CD8-positive, alpha-beta memory T cell (primary cell): ENCODE results near the gene TSEN2. TPM values are rescaled to one million over a fixed set of nuclear protein-coding genes. Genes with fewer than 3 reads are reported as not detected.

Experiments
- CTCF ChIA-PET: fragments of 350-600 bp; sonication (Branson Sonifier 250); formaldehyde crosslinking; loops from one replicate; lab custom pipeline; 2021; ENCODE audit warnings: antibody characterized with exemption; lab: Charles Lee
- POLR2A ChIA-PET: fragments of 350-600 bp; sonication (Branson Sonifier 250); formaldehyde crosslinking; loops from one replicate; lab custom pipeline; 2021; ENCODE audit warnings: antibody characterized with exemption; lab: Charles Lee
- DNase-seq, 5 donors: peaks; one replicate each; pipeline versions ENCODE4 v3.0.0 to v3.0.0-alpha.2; 2020 to 2022; ENCODE audit warnings: mixed read lengths in 1 of 5
- H3K27ac ChIP-seq: one replicate; pipeline ENCODE4 v1.7.0; 2013; ENCODE audit warnings: low read depth, mild to moderate bottlenecking, low read length, moderate library complexity
- H3K27me3 ChIP-seq: 2 replicates; pipeline ENCODE4 v1.7.0; 2013; ENCODE audit warnings: low read length, mild to moderate bottlenecking; ENCODE audit not compliant: insufficient read depth, poor library complexity, severe bottlenecking
- H3K36me3 ChIP-seq: 2 replicates; pipeline ENCODE4 v1.7.0; 2013; ENCODE audit warnings: mild to moderate bottlenecking, low read length, moderate library complexity; ENCODE audit not compliant: insufficient read depth
- H3K4me1 ChIP-seq: 2 replicates; pipeline ENCODE4 v1.7.0; 2013; ENCODE audit warnings: mild to moderate bottlenecking, low read length, moderate library complexity; ENCODE audit not compliant: insufficient read depth
- H3K4me3 ChIP-seq: 2 replicates; pipeline ENCODE4 v1.7.0; 2013; ENCODE audit warnings: mild to moderate bottlenecking, low read length
- H3K9me3 ChIP-seq: 2 replicates; pipeline ENCODE4 v1.7.0; 2013; ENCODE audit warnings: mild to moderate bottlenecking, low read length
- H3K27ac Mint-ChIP-seq, 8 donors: one replicate each; pipeline ENCODE4 v1.8.0; 2020 to 2021; ENCODE audit warnings: mixed read lengths in 8 of 8, mild to moderate bottlenecking in 6 of 8, inconsistent platforms in 3 of 8, moderate library complexity in 3 of 8
- H3K27me3 Mint-ChIP-seq, 2 donors: one replicate each; pipeline ENCODE4 v1.8.0; 2020 to 2021; ENCODE audit warnings: mixed read lengths in 2 of 2, mild to moderate bottlenecking in 1 of 2, moderate library complexity in 1 of 2
- H3K36me3 Mint-ChIP-seq, 3 donors: one replicate each; pipeline ENCODE4 v1.8.0; 2020 to 2021; ENCODE audit warnings: mixed read lengths in 3 of 3, inconsistent platforms in 1 of 3, mild to moderate bottlenecking in 1 of 3
- H3K4me1 Mint-ChIP-seq, 3 donors: one replicate each; pipeline ENCODE4 v1.8.0; 2020 to 2021; ENCODE audit warnings: mixed read lengths in 3 of 3, inconsistent platforms in 1 of 3, mild to moderate bottlenecking in 1 of 3
- H3K4me3 Mint-ChIP-seq, 7 donors: one replicate each; pipeline ENCODE4 v1.8.0; 2020 to 2021; ENCODE audit warnings: mixed read lengths in 7 of 7, mild to moderate bottlenecking in 6 of 7, moderate library complexity in 4 of 7, inconsistent platforms in 2 of 7
- H3K9me3 Mint-ChIP-seq, 5 donors: one replicate each; pipeline ENCODE4 v1.8.0; 2020 to 2022; ENCODE audit warnings: mixed read lengths in 5 of 5, mild to moderate bottlenecking in 3 of 5, moderate library complexity in 2 of 5, inconsistent platforms in 1 of 5
- polyA plus RNA-seq: library from polyadenylated mRNA; unstranded; fragments of 300-500 nt; fragmentation: Illumina TruSeq; gene quantifications from one replicate; pipeline ENCODE4 v1.2.3, GENCODE V29; 2021
- total RNA-seq, 2 experiments: library from RNA; stranded (reverse); gene quantifications; one replicate each; pipeline ENCODE4 v1.2.3, GENCODE V29; 2021

TSEN2 gene
- total and polyA plus RNA-seq, 3 experiments from 2014 or later, result 13.1 to 30.3 (median 29.8) TPM

DNA sequence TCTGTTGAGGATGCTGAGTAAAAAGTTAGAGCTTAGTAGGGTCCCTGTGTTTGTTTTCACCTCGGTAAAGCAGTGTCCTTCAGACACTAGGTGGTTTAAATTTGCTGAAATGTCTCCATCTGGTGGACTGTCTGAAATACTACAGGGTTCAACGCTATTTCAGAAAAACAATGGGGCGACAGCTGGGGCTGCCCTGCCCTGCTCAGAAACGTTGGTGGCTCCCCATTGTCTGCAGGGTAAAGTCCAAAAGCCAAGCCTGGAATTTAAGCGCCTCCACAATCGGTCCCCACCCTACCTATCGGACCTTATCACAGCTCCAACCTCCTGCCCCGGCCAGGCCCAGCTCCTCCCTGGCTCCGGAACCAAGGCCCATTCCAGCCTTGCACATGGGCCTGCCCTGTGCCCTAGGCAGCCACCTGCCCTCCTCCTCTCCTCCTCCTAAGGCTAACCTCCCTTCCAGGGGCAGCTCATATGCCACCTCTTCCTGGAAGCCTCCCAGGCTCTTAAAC is 4.3 kb upstream of the TSEN2 start:
- CTCF ChIA-PET, result interaction anchor here (0.6 to 4.1 kb wide), 16 partner anchors 9 to 1101 kb away, joined by 3 to 28 read pairs (median 4); partner anchors contain the start of gene TAMM41
- Mint-ChIP-seq H3K4me1 (peaks cover 23 to 25% (median 23%) of the 10 kb centered on the region in 3 donors), H3K9me3 (no peaks in the 10 kb centered on the region), H3K27me3 (no peaks in the 10 kb centered on the region), H3K4me3 (peak overlapping the region in 1 of 7 donors; percentile 12), H3K36me3 (peaks cover 0 to 8% (median 0%) of the 10 kb centered on the region in 3 donors), H3K27ac (no peak overlapping the region)
- peaks cover 15% of the 10 kb centered on the region for H3K4me1 ChIP-seq
- peak in 2 of 5 donors; percentile 40 to 41 for DNase-seq
- H3K27ac ChIP-seq, result no peak overlapping the region
- H3K9me3 ChIP-seq, result no peaks in the 10 kb centered on the region
- no peaks in the 10 kb centered on the region for H3K36me3 ChIP-seq
- H3K27me3 ChIP-seq, result no peaks in the 10 kb centered on the region
- POLR2A ChIA-PET, result interaction anchor here (0.7 kb wide), 1 partner anchor 270 kb away, joined by 3 read pairs; no protein-coding TSS in a partner anchor
- no peak overlapping the region for H3K4me3 ChIP-seq

DNA sequence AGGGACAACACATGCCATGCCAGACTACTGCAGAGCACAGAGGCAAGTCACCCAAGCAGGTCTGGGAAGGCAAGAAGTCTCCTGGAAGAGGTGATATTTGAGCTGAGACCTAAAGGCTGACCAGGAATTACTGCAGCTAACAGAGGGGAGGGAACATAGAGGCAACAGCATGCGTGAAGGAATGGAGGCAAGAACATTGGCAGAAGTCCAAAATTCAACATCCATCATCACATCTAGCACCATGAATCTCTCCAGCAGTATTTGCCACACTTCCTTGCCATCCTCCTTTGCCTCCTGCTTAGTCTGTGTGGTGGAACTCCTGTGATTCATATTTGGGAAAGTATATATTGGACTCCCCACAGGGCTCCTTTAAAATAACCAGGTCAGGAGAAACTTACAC is 870 bp upstream of the TSEN2 start:
- POLR2A ChIA-PET, result no interaction called here
- Mint-ChIP-seq H3K4me1 (peaks cover 34 to 42% (median 39%) of the 10 kb centered on the region in 3 donors), H3K27me3 (no peaks in the 10 kb centered on the region)

DNA sequence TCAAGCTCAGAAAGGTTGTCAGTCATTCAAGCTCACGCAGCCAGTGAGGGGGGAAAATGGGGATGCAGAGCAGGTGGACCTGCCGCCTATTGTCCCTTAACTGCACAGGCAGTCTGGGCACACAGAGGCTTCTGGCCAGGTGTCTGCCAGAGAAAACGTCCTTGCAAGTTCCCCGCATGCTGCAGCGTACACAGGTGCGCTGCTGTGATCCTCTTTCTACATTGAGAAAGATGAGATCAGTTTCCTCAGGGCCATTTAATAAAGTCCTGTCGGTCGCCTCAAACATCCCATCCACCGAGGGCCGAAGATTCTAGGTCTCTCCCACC is 445 bp upstream of the TSEN2 start:
- H3K4me1 ChIP-seq, result peaks cover 22% of the 10 kb centered on the region
- H3K4me3 Mint-ChIP-seq, result peak overlapping the region; percentile 92 to 96 (median 95)
- ChIA-PET CTCF (interaction anchor here (0.8 to 2.1 kb wide), 4 partner anchors 13 to 349 kb away, joined by 3 to 9 read pairs (median 4); no protein-coding TSS in a partner anchor), POLR2A (interaction anchor here (0.6 to 1.5 kb wide), 3 partner anchors 180 to 767 kb away, joined by 3 to 7 read pairs (median 4); partner anchors contain the start of genes RAF1 and TAMM41)
- H3K36me3 Mint-ChIP-seq, result peaks cover 0 to 14% (median 0%) of the 10 kb centered on the region in 3 donors
- no peaks in the 10 kb centered on the region for H3K27me3 Mint-ChIP-seq
- peaks cover 34 to 42% (median 39%) of the 10 kb centered on the region in 3 donors for H3K4me1 Mint-ChIP-seq
- H3K27ac Mint-ChIP-seq, result peak overlapping the region; percentile 93 to 100 (median 98)
- H3K4me3 ChIP-seq, result peak overlapping the region; percentile 90
- H3K9me3 Mint-ChIP-seq, result no peaks in the 10 kb centered on the region
- H3K36me3 ChIP-seq, result no peaks in the 10 kb centered on the region
- H3K27ac ChIP-seq, result peak overlapping the region; percentile 85
- no peaks in the 10 kb centered on the region for H3K9me3 ChIP-seq
- H3K27me3 ChIP-seq, result no peaks in the 10 kb centered on the region
- DNase-seq, result no peak

More for the DNA sequence above, 870 bp upstream of the TSEN2 start:
- no peaks in the 10 kb centered on the region for H3K27me3 ChIP-seq
- Mint-ChIP-seq H3K36me3 (peaks cover 0 to 14% (median 0%) of the 10 kb centered on the region in 3 donors), H3K9me3 (no peaks in the 10 kb centered on the region), H3K27ac (peak overlapping the region; percentile 93 to 100 (median 98)), H3K4me3 (peak overlapping the region; percentile 92 to 96 (median 95))
- no peak for DNase-seq
- CTCF ChIA-PET, result interaction anchor here (2.1 kb wide), 1 partner anchor 348 kb away, joined by 9 read pairs; no protein-coding TSS in a partner anchor
- H3K27ac ChIP-seq, result peak overlapping the region; percentile 85
- H3K36me3 ChIP-seq, result no peaks in the 10 kb centered on the region
- no peaks in the 10 kb centered on the region for H3K9me3 ChIP-seq
- peak overlapping the region; percentile 90 for H3K4me3 ChIP-seq
- peaks cover 22% of the 10 kb centered on the region for H3K4me1 ChIP-seq

DNA sequence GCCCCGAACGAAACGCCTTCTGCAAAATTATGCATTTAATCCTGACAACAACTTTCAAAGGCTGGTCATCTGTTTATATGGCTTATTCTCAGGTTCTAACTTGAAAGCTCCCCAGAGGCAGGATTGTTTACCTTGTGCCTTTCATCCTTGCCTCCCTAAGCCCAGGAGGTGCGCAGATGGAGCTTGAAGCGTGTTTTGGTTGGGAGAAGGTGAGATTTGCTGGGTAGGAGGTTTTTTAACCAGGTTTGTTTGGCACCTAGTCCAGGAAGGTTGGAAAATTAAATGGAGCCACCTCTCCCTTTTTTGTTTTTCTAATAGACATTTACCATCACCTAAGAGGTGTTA is 675 bp downstream of the TSEN2 start:
- Mint-ChIP-seq H3K27ac (peak overlapping the region; percentile 93 to 100 (median 98)), H3K9me3 (no peaks in the 10 kb centered on the region), H3K4me1 (peaks cover 31 to 36% (median 36%) of the 10 kb centered on the region in 3 donors), H3K36me3 (peaks cover 0 to 19% (median 0%) of the 10 kb centered on the region in 3 donors), H3K4me3 (peak overlapping the region; percentile 92 to 96 (median 95)), H3K27me3 (no peaks in the 10 kb centered on the region)
- peaks cover 22% of the 10 kb centered on the region for H3K4me1 ChIP-seq
- H3K27ac ChIP-seq, result peak overlapping the region; percentile 72
- CTCF ChIA-PET, result interaction anchor here (1.0 kb wide), 1 partner anchor 28 kb away, joined by 3 read pairs; no protein-coding TSS in a partner anchor
- peak overlapping the region; percentile 90 for H3K4me3 ChIP-seq
- no peaks in the 10 kb centered on the region for H3K27me3 ChIP-seq
- no peaks in the 10 kb centered on the region for H3K36me3 ChIP-seq
- no peak for DNase-seq
- H3K9me3 ChIP-seq, result no peaks in the 10 kb centered on the region
- POLR2A ChIA-PET, result interaction anchor here (0.8 to 1.5 kb wide), 2 partner anchors 179 to 1213 kb away, joined by 3 to 7 read pairs; partner anchors contain the start of genes ATG7 and RAF1

DNA sequence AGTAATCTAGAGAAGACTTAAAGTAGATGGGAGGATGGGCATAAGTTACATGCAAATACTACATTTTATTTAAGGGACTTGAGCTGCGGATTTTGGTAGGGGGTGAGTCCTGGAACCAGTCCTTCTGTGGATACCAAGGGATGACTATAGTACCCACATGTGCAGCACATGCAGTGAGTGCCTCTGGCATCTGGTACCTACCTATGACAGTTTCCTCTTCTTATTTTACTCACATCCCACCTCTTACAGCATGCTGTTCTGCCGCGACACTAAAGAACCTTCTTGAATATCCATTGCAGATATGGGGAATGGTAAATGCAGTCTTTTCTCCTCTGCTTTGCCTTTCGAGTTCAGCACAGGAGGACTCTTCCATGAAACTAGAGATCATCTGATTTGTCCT is 1.7 kb downstream of the TSEN2 start:
- Histone ChIP-seq H3K4me3 (no peak overlapping the region), H3K27ac (no peak overlapping the region), H3K9me3 (no peaks in the 10 kb centered on the region), H3K4me1 (peaks cover 19% of the 10 kb centered on the region), H3K27me3 (no peaks in the 10 kb centered on the region), H3K36me3 (no peaks in the 10 kb centered on the region)
- peaks cover 0 to 27% (median 0%) of the 10 kb centered on the region in 3 donors for H3K36me3 Mint-ChIP-seq
- DNase-seq, result no peak
- no peaks in the 10 kb centered on the region for H3K9me3 Mint-ChIP-seq
- ChIA-PET CTCF (no interaction called here), POLR2A (no interaction called here)
- H3K27ac Mint-ChIP-seq, result peak overlapping the region in 2 of 8 donors; percentile 27 to 83
- no peaks in the 10 kb centered on the region for H3K27me3 Mint-ChIP-seq
- H3K4me1 Mint-ChIP-seq, result peaks cover 29 to 35% (median 35%) of the 10 kb centered on the region in 3 donors
- peak overlapping the region in 2 of 7 donors; percentile 41 to 93 for H3K4me3 Mint-ChIP-seq

DNA sequence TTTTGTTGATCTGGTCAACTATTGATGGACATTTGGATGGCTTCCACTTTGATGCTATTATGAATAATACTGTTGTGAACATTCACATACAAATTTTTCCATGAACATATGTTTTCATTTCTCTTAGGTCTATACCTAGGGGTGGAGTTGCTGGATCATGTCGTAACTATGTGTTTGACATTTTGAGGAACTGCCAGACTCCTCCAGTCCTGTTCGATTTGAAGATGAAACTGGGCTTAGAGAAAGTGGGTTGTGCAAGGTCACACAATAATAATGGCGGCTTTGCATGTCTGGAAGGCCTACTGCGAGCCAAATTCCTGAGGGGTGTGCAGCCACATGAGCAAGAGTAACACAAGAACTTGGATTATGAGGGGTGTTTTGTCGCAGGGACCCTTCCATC is 2.6 kb downstream of the TSEN2 start:
- Histone ChIP-seq H3K36me3 (peaks cover 1% of the 10 kb centered on the region), H3K27me3 (no peaks in the 10 kb centered on the region), H3K9me3 (no peaks in the 10 kb centered on the region), H3K27ac (no peak overlapping the region), H3K4me3 (no peak overlapping the region), H3K4me1 (peaks cover 19% of the 10 kb centered on the region)
- ChIA-PET CTCF (no interaction called here), POLR2A (no interaction called here)
- DNase-seq, result no peak
- Mint-ChIP-seq H3K4me1 (peaks cover 29 to 35% (median 35%) of the 10 kb centered on the region in 3 donors), H3K4me3 (peak overlapping the region in 1 of 7 donors; percentile 93), H3K27ac (peak overlapping the region in 2 of 8 donors; percentile 10 to 83), H3K36me3 (peaks cover 0 to 34% (median 3%) of the 10 kb centered on the region in 3 donors), H3K27me3 (no peaks in the 10 kb centered on the region), H3K9me3 (no peaks in the 10 kb centered on the region)

DNA sequence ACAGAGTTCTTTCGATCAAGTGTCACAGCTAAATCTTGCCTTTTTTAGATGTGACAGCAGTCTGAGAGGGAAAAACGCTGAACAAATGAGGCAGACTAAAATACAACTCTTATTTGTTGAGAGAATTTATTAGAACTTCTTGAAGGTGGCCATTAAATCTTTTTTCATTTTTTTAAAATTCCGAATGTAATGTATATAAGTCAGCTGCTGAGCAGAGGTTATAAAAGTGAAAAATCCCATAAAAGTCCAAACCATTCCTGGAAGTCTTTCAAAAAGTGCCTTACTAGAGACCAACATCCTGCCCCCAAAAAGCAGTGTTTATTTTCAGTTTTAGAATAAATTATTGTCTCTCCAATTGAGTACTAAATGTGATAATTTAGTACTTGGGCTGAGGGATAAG is 3.1 kb downstream of the TSEN2 start:
- POLR2A ChIA-PET, result no interaction called here
- Histone ChIP-seq H3K27ac (no peak overlapping the region), H3K4me3 (no peak overlapping the region), H3K27me3 (no peaks in the 10 kb centered on the region), H3K36me3 (peaks cover 5% of the 10 kb centered on the region), H3K9me3 (no peaks in the 10 kb centered on the region), H3K4me1 (peaks cover 19% of the 10 kb centered on the region)
- H3K36me3 Mint-ChIP-seq, result peaks cover 0 to 38% (median 3%) of the 10 kb centered on the region in 3 donors
- peaks cover 29 to 35% (median 35%) of the 10 kb centered on the region in 3 donors for H3K4me1 Mint-ChIP-seq
- no peak for DNase-seq
- H3K27ac Mint-ChIP-seq, result peak overlapping the region in 1 of 8 donors; percentile 83
- CTCF ChIA-PET, result no interaction called here
- H3K9me3 Mint-ChIP-seq, result no peaks in the 10 kb centered on the region
- no peaks in the 10 kb centered on the region for H3K27me3 Mint-ChIP-seq
- H3K4me3 Mint-ChIP-seq, result peak overlapping the region in 1 of 7 donors; percentile 21

DNA sequence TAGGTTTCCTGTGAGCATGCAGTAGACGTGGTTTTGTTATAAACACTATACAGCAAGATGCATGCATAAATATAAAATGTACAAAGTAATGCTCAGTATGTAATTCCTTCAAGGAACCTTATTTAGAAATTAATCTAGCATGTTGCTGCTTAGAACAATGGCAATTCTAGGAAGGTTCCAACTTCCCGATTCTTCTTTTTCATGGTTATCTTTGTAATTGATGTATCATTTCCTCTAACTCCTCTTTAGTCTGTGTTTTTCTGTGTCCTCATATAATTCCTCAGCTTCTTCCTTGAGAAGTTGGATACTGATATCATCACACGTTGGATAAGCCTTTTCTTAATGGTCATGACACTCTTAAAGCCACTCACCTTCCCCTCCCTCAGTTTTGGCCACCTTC is 3.5 kb downstream of the TSEN2 start:
- CTCF ChIA-PET, result no interaction called here
- no peak for DNase-seq
- Mint-ChIP-seq H3K27me3 (no peaks in the 10 kb centered on the region), H3K4me1 (peaks cover 29 to 35% (median 35%) of the 10 kb centered on the region in 3 donors), H3K36me3 (peaks cover 0 to 39% (median 3%) of the 10 kb centered on the region in 3 donors), H3K27ac (no peak overlapping the region), H3K9me3 (no peaks in the 10 kb centered on the region), H3K4me3 (peak overlapping the region in 2 of 7 donors; percentile 4 to 21)
- Histone ChIP-seq H3K36me3 (peaks cover 5% of the 10 kb centered on the region), H3K27ac (no peak overlapping the region), H3K4me3 (no peak overlapping the region), H3K9me3 (no peaks in the 10 kb centered on the region), H3K27me3 (no peaks in the 10 kb centered on the region), H3K4me1 (peaks cover 19% of the 10 kb centered on the region)
- POLR2A ChIA-PET, result no interaction called here
